Esophagus squamous epithelium (tissue), 5 donors: ENCODE results near the gene TGM3. TPM values are rescaled to one million over a fixed set of nuclear protein-coding genes. Genes with fewer than 3 reads are reported as not detected.
A peak's percentile ranks its signal among the peaks of the same experiment; 100 is the strongest.

Source experiments
- DNase-seq: peaks from one replicate; lab custom pipeline; 2025; lab: John Stamatoyannopoulos, UW
- H3K27ac ChIP-seq, 4 donors: fragments of 200-600 bp; sonication (generic); one replicate each; pipeline ENCODE4 v1.5.1; 2016 to 2019; ENCODE audit warnings: mild to moderate bottlenecking in 1 of 4
- H3K27me3 ChIP-seq, 4 donors: fragments of 200-600 bp; sonication (generic); 1 replicate in 3 of 4; 2 replicates in 1 of 4; pipeline versions ENCODE4 v1.5.1 to v1.6.0; 2017 to 2021; ENCODE audit warnings: antibody characterized with exemption in 1 of 4
- H3K36me3 ChIP-seq, 3 donors: fragments of 200-600 bp; sonication (generic); one replicate each; pipeline ENCODE4 v1.5.1; 2016 to 2019
- H3K4me1 ChIP-seq, 3 donors: fragments of 200-600 bp; sonication (generic); one replicate each; pipeline ENCODE4 v1.5.1; 2017 to 2019
- H3K4me3 ChIP-seq, 4 donors: fragments of 200-600 bp; sonication (generic); 1 replicate in 3 of 4; 2 replicates in 1 of 4; pipeline ENCODE4 v1.5.1; 2016 to 2019; ENCODE audit warnings: mild to moderate bottlenecking in 2 of 4, moderate library complexity in 1 of 4
- H3K9me3 ChIP-seq, 3 donors: fragments of 200-600 bp; sonication (generic); one replicate each; pipeline ENCODE4 v1.5.1; 2016 to 2019
- CTCF ChIP-seq, 6 experiments: fragments of 450-650 bp in 4 of 6; fragments of 200-600 bp in 2 of 6; sonication (generic) in 2 of 6; IDR thresholded peaks; one replicate each; pipeline ENCODE4 v1.5.1; 2016 to 2019; ENCODE audit warnings: antibody characterized with exemption in 6 of 6, mild to moderate bottlenecking in 4 of 6, moderate library complexity in 4 of 6
- POLR2A ChIP-seq, 4 donors: fragments of 450-650 bp; IDR thresholded peaks; one replicate each; pipeline ENCODE4 v1.6.1; 2017; ENCODE audit warnings: antibody characterized with exemption in 4 of 4, mild to moderate bottlenecking in 4 of 4, moderate library complexity in 3 of 4
- WGBS, 2 donors: methylation state at CpG; one replicate each; pipeline ENCODE4 v1.1.5; 2018; 5-methylcytosine and 5-hydroxymethylcytosine counted together
- intact Hi-C: fragments of 100-400 bp; cut with DNase I; formaldehyde crosslinking; loops from one replicate; pipeline ENCODE4 v1.15.0; 2022
- total RNA-seq, 4 donors: library from RNA; depleted of rRNA; stranded (reverse); fragments of >200 nt; gene quantifications; one replicate each; pipeline ENCODE4 v1.1.0, GENCODE V29; 2016
- donor health status: DM: yes; HTN: yes; CAD: no.

TGM3 gene
- total RNA-seq, 4 donors from 2014 or later: 626 to 2,995 (median 1,370) TPM

DNA sequence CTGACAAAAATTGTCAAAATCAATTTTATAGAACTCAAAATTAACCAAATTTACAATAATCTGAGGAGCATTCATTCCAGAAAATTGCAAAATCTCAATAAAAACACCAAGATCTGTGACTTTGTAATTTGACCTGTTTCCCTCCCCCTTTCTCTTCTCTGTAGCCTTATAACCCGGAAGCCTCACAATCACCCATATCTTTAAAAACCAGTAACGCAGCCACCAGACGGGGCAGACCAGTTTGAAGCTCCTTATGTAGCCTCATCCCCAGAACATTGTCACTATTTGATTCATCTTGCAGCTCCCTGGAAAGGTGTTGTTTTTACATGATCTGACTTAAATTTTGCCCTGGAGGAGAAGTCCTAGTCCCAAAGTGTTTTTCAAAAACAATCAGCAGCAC, 57.4 kb downstream of the TGM3 start:
- Histone ChIP-seq H3K4me3 (no peak overlapping the region), H3K27ac (no peak overlapping the region), H3K4me1 (peaks cover 0 to 8% (median 0%) of the 10 kb centered on the region in 3 donors), H3K9me3 (no peaks in the 10 kb centered on the region), H3K36me3 (no peaks in the 10 kb centered on the region), H3K27me3 (peaks cover 0 to 18% (median 0%) of the 10 kb centered on the region in 4 donors)
- TF ChIP-seq CTCF (IDR thresholded peaks at IDR 0.05) (no peak), POLR2A (IDR thresholded peaks at IDR 0.05) (no peak)
- DNase-seq: no peak
- intact Hi-C loops: no loop called here
- 34 to 40% methylated on average over 3 of the region's 3 CpGs for WGBS, 2 donors

DNA sequence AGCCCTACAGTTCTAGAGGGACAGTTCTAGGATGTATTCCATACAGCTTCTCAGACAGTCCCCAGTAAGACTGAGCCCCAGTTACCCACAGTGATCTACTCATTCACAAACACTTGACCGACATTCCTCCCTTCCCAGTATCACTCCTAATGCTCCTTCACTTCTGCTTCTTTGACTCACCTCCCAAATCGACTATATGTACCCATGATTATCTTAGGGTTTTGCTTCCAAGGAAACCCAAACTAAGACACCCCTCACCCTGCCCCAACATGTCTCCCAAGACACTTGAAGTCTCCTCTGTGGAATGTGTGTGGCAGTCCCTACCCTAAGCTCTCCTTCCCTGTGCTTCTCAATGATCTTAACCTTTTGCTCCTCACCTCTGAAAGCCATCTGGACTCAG, 61.3 kb downstream of the TGM3 start:
- Histone ChIP-seq H3K36me3 (no peaks in the 10 kb centered on the region), H3K27me3 (no peaks in the 10 kb centered on the region), H3K4me1 (peaks cover 0 to 7% (median 0%) of the 10 kb centered on the region in 3 donors), H3K27ac (no peak overlapping the region), H3K4me3 (no peak overlapping the region), H3K9me3 (peaks cover 0 to 24% (median 0%) of the 10 kb centered on the region in 3 donors)
- no peak for DNase-seq
- TF ChIP-seq POLR2A (IDR thresholded peaks at IDR 0.05) (no peak), CTCF (IDR thresholded peaks at IDR 0.05) (no peak)
- 20 to 62% methylated on average over 2 of the region's 2 CpGs for WGBS, 2 donors
- intact Hi-C loops: no loop called here

DNA sequence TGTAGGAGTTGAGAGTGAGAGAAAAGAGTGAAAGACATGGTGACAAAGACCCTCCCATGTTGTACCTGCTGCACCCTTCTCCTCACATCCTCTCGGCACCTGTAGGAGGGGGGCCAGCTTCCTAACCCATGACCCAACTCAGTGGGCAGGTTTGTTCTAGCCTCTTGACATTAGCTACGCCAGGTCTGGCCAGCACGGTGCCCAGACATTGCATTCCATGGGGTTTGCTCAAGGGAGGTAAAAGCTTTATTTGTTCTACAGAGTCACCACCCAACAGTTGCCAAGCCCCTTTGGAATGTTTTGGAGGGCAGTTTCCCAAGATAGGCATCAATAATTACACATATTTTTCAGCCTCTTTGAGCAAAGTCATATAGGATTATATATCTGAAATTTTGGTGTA, 62.2 kb downstream of the TGM3 start:
- TF ChIP-seq POLR2A (IDR thresholded peaks at IDR 0.05) (no peak), CTCF (IDR thresholded peaks at IDR 0.05) (no peak)
- no peak overlapping the region for H3K4me3 ChIP-seq
- WGBS, 2 donors: 38 to 66% methylated on average over 3 of the region's 3 CpGs
- H3K36me3 ChIP-seq: no peaks in the 10 kb centered on the region
- H3K27ac ChIP-seq: no peak overlapping the region
- H3K27me3 ChIP-seq: no peaks in the 10 kb centered on the region
- H3K4me1 ChIP-seq: peaks cover 0 to 4% (median 0%) of the 10 kb centered on the region in 3 donors
- intact Hi-C loops: no loop called here
- DNase-seq: no peak
- H3K9me3 ChIP-seq: peaks cover 0 to 24% (median 0%) of the 10 kb centered on the region in 3 donors

DNA sequence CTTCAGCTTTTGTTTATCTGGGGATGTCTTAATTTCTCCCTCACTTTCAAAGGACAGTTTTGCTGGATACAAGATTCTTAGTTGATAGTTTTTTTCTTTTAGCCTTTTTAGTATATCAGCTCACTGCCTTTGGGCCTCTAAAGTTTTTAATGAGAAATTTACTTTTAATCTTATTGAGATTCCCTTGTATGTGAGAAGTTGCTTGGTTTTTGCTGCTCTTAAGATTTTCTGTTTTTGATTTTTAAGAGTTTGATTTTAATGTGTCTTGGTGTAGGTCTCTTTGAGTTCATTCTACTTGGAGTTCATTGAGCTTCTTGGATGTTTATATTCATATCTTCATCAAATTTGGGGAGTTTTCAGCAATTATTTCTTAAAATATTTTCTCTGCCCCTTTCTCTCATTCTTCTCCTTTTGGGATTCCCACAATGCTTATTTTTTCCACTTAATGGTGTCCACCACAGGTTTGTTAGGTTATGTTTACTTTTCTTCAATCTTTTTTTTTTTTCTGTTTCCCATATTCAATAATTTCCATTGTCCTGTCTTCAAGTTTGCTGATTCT, 65.3 kb downstream of the TGM3 start:
- H3K4me3 ChIP-seq: no peak overlapping the region
- TF ChIP-seq CTCF (IDR thresholded peaks at IDR 0.05): no peak
- TF ChIP-seq POLR2A (IDR thresholded peaks at IDR 0.05): no peak
- no peaks in the 10 kb centered on the region for H3K27me3 ChIP-seq
- intact Hi-C loops: no loop called here
- H3K36me3 ChIP-seq: no peaks in the 10 kb centered on the region
- peaks cover 0 to 24% (median 0%) of the 10 kb centered on the region in 3 donors for H3K9me3 ChIP-seq
- peaks cover 0 to 9% (median 0%) of the 10 kb centered on the region in 3 donors for H3K4me1 ChIP-seq
- DNase-seq: no peak
- no peak overlapping the region for H3K27ac ChIP-seq

DNA sequence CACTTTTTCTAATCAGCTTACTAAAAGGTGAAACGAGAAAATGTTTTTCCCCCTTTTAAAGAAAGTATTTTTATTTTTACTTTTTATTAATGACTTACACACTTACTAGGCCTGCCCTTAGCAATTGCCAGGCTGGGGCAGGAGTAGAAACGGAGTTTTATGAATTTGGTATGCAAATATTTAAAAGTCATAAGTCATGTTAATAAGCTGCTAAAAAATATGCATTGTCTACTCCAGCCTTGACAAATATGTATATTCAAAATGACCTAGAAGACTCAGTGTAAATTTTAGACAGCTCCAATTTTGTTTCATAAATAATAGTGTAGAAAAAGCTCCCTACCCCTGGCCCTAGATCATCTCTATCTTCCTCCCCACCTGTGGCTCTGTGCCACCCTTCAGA, 67.4 kb downstream of the TGM3 start:
- no peaks in the 10 kb centered on the region for H3K36me3 ChIP-seq
- H3K4me3 ChIP-seq: no peak overlapping the region
- H3K9me3 ChIP-seq: peaks cover 0 to 24% (median 0%) of the 10 kb centered on the region in 3 donors
- intact Hi-C loops: no loop called here
- TF ChIP-seq POLR2A (IDR thresholded peaks at IDR 0.05): no peak
- H3K27ac ChIP-seq: peak overlapping the region in 1 of 4 donors; percentile 53
- 62 to 75% methylated on average over 2 of the region's 2 CpGs for WGBS, 2 donors
- peaks cover 0 to 5% (median 0%) of the 10 kb centered on the region in 4 donors for H3K27me3 ChIP-seq
- H3K4me1 ChIP-seq: peaks cover 0 to 9% (median 0%) of the 10 kb centered on the region in 3 donors
- DNase-seq: no peak
